SK-N-SH (cell line): ENCODE measurements around the gene PCSK5. TPM values are rescaled to one million over a fixed set of nuclear protein-coding genes. Genes with fewer than 3 reads are reported as not detected.

Experiments used
- CTCF ChIA-PET: fragments of 300-600, 350-600 bp; formaldehyde crosslinking; extraction: SDS; loops from one replicate; lab custom pipeline; 2021; lab: Yijun Ruan, JAX
- POLR2A ChIA-PET: fragments of 350-600 bp; sonication (Branson Sonifier 250); formaldehyde crosslinking; extraction: SDS; loops from one replicate; lab custom pipeline; 2020; ENCODE audit warnings: antibody characterized with exemption, inconsistent platforms; lab: Yijun Ruan, JAX
- DNase-seq: peaks from one replicate; pipeline ENCODE4 v3.0.0; 2012
- H2AFZ ChIP-seq: fragments of 200-600 bp; sonication (generic); 2 replicates; pipeline ENCODE4 v1.8.1; 2016; ENCODE audit warnings: antibody characterized with exemption, mild to moderate bottlenecking, low read depth
- H3F3A ChIP-seq: fragments of 200-600 bp; sonication (generic); replicated peaks from 2 replicates; pipeline ENCODE3; 2016; ENCODE audit warnings: antibody characterized with exemption, mild to moderate bottlenecking; ENCODE audit not compliant: insufficient read depth
- H3K27ac ChIP-seq, 2 experiments: fragments of 200-500 bp in 1 of 2; fragments of 200-600 bp in 1 of 2; sonication (Bioruptor generic) in 1 of 2; sonication (generic), shearing (Covaris generic) in 1 of 2; 2 replicates each; pipeline versions ENCODE4 v1.5.1 to v1.6.1; 2014 to 2016; ENCODE audit warnings: low read depth in 2 of 2, inconsistent platforms in 1 of 2, low read length in 1 of 2, mild to moderate bottlenecking in 1 of 2, mixed read lengths in 1 of 2
- H3K27me3 ChIP-seq: fragments of 200-600 bp; sonication (generic), shearing (Covaris generic); 2 replicates; pipeline ENCODE4 v1.6.1; 2016; ENCODE audit warnings: mixed run types; ENCODE audit not compliant: insufficient read depth
- H3K36me3 ChIP-seq, 2 experiments: fragments of 200-500 bp in 1 of 2; fragments of 200-600 bp in 1 of 2; sonication (Bioruptor generic) in 1 of 2; sonication (generic) in 1 of 2; replicated peaks in 1 of 2; 2 replicates each; pipeline versions ENCODE3 to v1.5.1; 2014 to 2016; ENCODE audit warnings: low read length in 1 of 2, mild to moderate bottlenecking in 1 of 2; ENCODE audit not compliant: insufficient read depth in 2 of 2, control insufficient read depth in 1 of 2
- H3K4me1 ChIP-seq, 2 experiments: fragments of 200-500 bp in 1 of 2; fragments of 200-600 bp in 1 of 2; sonication (Bioruptor generic) in 1 of 2; sonication (generic), shearing (Covaris generic) in 1 of 2; 2 replicates each; pipeline versions ENCODE4 v1.5.1 to v1.6.1; 2014 to 2016; ENCODE audit warnings: low read depth in 1 of 2, low read length in 1 of 2, mixed run types in 1 of 2; ENCODE audit not compliant: insufficient read depth in 2 of 2, control insufficient read depth in 1 of 2
- H3K4me2 ChIP-seq: fragments of 200-600 bp; sonication (generic), shearing (Covaris generic); 2 replicates; pipeline ENCODE4 v1.6.1; 2017; ENCODE audit warnings: mixed run types
- H3K4me3 ChIP-seq, 2 experiments: fragments of 200-500 bp in 1 of 2; fragments of 200-600 bp in 1 of 2; sonication (Bioruptor generic) in 1 of 2; sonication (generic), shearing (Covaris generic) in 1 of 2; 2 replicates each; pipeline versions ENCODE4 v1.5.1 to v1.8.1; 2014 to 2016; ENCODE audit warnings: low read depth in 2 of 2, inconsistent platforms in 1 of 2, low read length in 1 of 2, mild to moderate bottlenecking in 1 of 2, mixed read lengths in 1 of 2, moderate library complexity in 1 of 2
- H3K79me2 ChIP-seq: fragments of 200-600 bp; sonication (generic); 2 replicates; pipeline ENCODE4 v1.8.1; 2017; ENCODE audit warnings: mild to moderate bottlenecking; ENCODE audit not compliant: insufficient read depth
- H3K9ac ChIP-seq: fragments of 200-600 bp; sonication (generic); 2 replicates; pipeline ENCODE4 v1.6.1; 2017; ENCODE audit warnings: mixed run types
- H3K9me2 ChIP-seq: fragments of 200-600 bp; sonication (generic); 2 replicates; pipeline ENCODE4 v1.6.1; 2017; ENCODE audit warnings: mixed run types
- H3K9me3 ChIP-seq: fragments of 200-600 bp; sonication (generic); 2 replicates; pipeline ENCODE4 v1.6.1; 2017; ENCODE audit warnings: mixed run types, mild to moderate bottlenecking, moderate library complexity
- H4K20me1 ChIP-seq: fragments of 200-600 bp; sonication (generic); 2 replicates; pipeline ENCODE4 v1.6.1; 2017; ENCODE audit warnings: mild to moderate bottlenecking, mixed run types; ENCODE audit not compliant: insufficient read depth
- CTCF ChIP-seq: fragments of 200-600 bp; sonication (generic); IDR thresholded peaks from 2 replicates; pipeline ENCODE4 v1.6.1; 2017; ENCODE audit warnings: antibody characterized with exemption, mild to moderate bottlenecking, moderate library complexity
- ELF1 ChIP-seq: IDR thresholded peaks from 2 replicates; pipeline ENCODE4 v1.4.0; 2012
- EP300 ChIP-seq, 2 experiments: IDR thresholded peaks; 2 replicates each; pipeline versions ENCODE4 v1.4.0 to v1.6.1; 2012; ENCODE audit warnings: borderline replicate concordance in 1 of 2, low read depth in 1 of 2, low read length in 1 of 2
- EZH2phosphoT487 ChIP-seq: fragments of 200-600 bp; sonication (generic); IDR thresholded peaks from 2 replicates; pipeline ENCODE4 v1.6.1; 2017; ENCODE audit warnings: low read depth, mixed run types, mild to moderate bottlenecking, antibody characterized with exemption, moderate library complexity, borderline replicate concordance
- FOXJ3 ChIP-seq: sonication (generic); formaldehyde crosslinking; IDR thresholded peaks from 2 replicates; pipeline ENCODE4 v1.5.1; 2020; ENCODE audit warnings: mild to moderate bottlenecking, missing genetic modification reagents
- FOXM1 ChIP-seq: IDR thresholded peaks from 2 replicates; pipeline ENCODE4 v1.4.0; 2012; ENCODE audit warnings: low read depth, mild to moderate bottlenecking
- GABPA ChIP-seq: IDR thresholded peaks from 2 replicates; pipeline ENCODE4 v1.4.0; 2012; ENCODE audit warnings: low read depth, mild to moderate bottlenecking
- GATA2 ChIP-seq: sonication (generic); formaldehyde crosslinking; IDR thresholded peaks from 2 replicates; pipeline ENCODE4 v1.5.0; 2020; ENCODE audit warnings: mild to moderate bottlenecking, missing genetic modification reagents
- MEF2A ChIP-seq: IDR thresholded peaks from 2 replicates; pipeline ENCODE4 v1.4.0; 2012; ENCODE audit warnings: low read depth, borderline replicate concordance
- MXI1 ChIP-seq: IDR thresholded peaks from 2 replicates; pipeline ENCODE4 v1.6.1; 2012; ENCODE audit warnings: mild to moderate bottlenecking, low read depth, low read length, improper control_type of control experiment
- NFIC ChIP-seq: IDR thresholded peaks from 2 replicates; pipeline ENCODE4 v1.4.0; 2012; ENCODE audit warnings: borderline replicate concordance
- NRF1 ChIP-seq: IDR thresholded peaks from 2 replicates; pipeline ENCODE4 v1.6.1; 2012; ENCODE audit warnings: low read depth, mild to moderate bottlenecking, low read length
- PBX3 ChIP-seq: IDR thresholded peaks from 2 replicates; pipeline ENCODE4; 2012
- RCOR1 ChIP-seq: fragments of 150-350 bp; IDR thresholded peaks from 2 replicates; pipeline ENCODE4 v1.6.1; 2017; ENCODE audit warnings: antibody characterized with exemption, low read length
- SIN3A ChIP-seq: IDR thresholded peaks from 2 replicates; pipeline ENCODE4 v1.6.1; 2012; ENCODE audit warnings: low read depth, mild to moderate bottlenecking, low read length, moderate library complexity, borderline replicate concordance
- SMC3 ChIP-seq: IDR thresholded peaks from 2 replicates; pipeline ENCODE4 v1.6.1; 2012; ENCODE audit warnings: low read depth, low read length, improper control_type of control experiment
- TCF12 ChIP-seq: IDR thresholded peaks from 2 replicates; pipeline ENCODE4 v1.4.0; 2012
- TEAD4 ChIP-seq: IDR thresholded peaks from 2 replicates; pipeline ENCODE4 v1.4.0; 2012; ENCODE audit warnings: mild to moderate bottlenecking, borderline replicate concordance; ENCODE audit not compliant: insufficient read depth
- YY1 ChIP-seq: IDR thresholded peaks from 2 replicates; pipeline ENCODE4 v1.4.0; 2012; ENCODE audit warnings: low read depth, mild to moderate bottlenecking
- ZBTB33 ChIP-seq: IDR thresholded peaks from 2 replicates; pipeline ENCODE4 v1.4.0; 2012; ENCODE audit warnings: low read depth, borderline replicate concordance
- WGBS: methylation state at CpG from one replicate; pipeline ENCODE4 v1.1.6; 2017; ENCODE audit warnings: low lambda C conversion rate; 5-methylcytosine and 5-hydroxymethylcytosine counted together
- polyA plus RNA-seq, 3 experiments: library from polyadenylated mRNA; depleted of rRNA; stranded (reverse); fragments of >200 nt; gene quantifications; 2 replicates each; pipeline ENCODE4 v1.2.3, GENCODE V29; 2012

Gene PCSK5
- polyA plus RNA-seq, 1 of the 3 experiments (the other 2 are of a cell fraction), result 0.08 TPM

GRCh38 chr9:76333388-76333787, 442.9 kb downstream of the PCSK5 start:
- no peaks in the 10 kb centered on the region for H4K20me1 ChIP-seq
- H2AFZ ChIP-seq, result no peak overlapping the region
- no peak for DNase-seq
- no peak overlapping the region for H3K9ac ChIP-seq
- ChIA-PET POLR2A (no interaction called here), CTCF (no interaction called here)
- no peak for TF ChIP-seq PBX3
- no peak for TF ChIP-seq NRF1
- no peak for TF ChIP-seq ZBTB33
- no peak for TF ChIP-seq CTCF
- TF ChIP-seq EP300 (IDR thresholded peaks at IDR 0.05; ENCODE audit: borderline replicate concordance in 1 of 2, low read depth in 1 of 2, low read length in 1 of 2), result no peak
- no peak for TF ChIP-seq MXI1
- no peak for TF ChIP-seq TCF12
- no peak for TF ChIP-seq SMC3
- TF ChIP-seq FOXM1, result no peak
- no peak for TF ChIP-seq GATA2 (CRISPR knock-in tag)
- TF ChIP-seq EZH2phosphoT487, result no peak
- no peak for TF ChIP-seq TEAD4
- TF ChIP-seq NFIC, result no peak
- TF ChIP-seq YY1, result no peak
- H3K4me1 ChIP-seq, result no peaks in the 10 kb centered on the region
- no peaks in the 10 kb centered on the region for H3F3A ChIP-seq
- no peak overlapping the region for H3K27ac ChIP-seq
- no peaks in the 10 kb centered on the region for H3K79me2 ChIP-seq
- H3K36me3 ChIP-seq, result no peaks in the 10 kb centered on the region
- no peaks in the 10 kb centered on the region for H3K9me3 ChIP-seq
- WGBS, result 11% methylated on average over 3 of the region's 3 CpGs
- no peaks in the 10 kb centered on the region for H3K9me2 ChIP-seq
- H3K27me3 ChIP-seq, result peaks cover 49% of the 10 kb centered on the region; the same call in 1 of the 2 replicates
- H3K4me2 ChIP-seq, result no peak overlapping the region
- no peak overlapping the region for H3K4me3 ChIP-seq

GRCh38 chr9:76333964-76334363, 443.5 kb downstream of the PCSK5 start:
- Histone ChIP-seq H2AFZ (no peak overlapping the region), H3K36me3 (no peaks in the 10 kb centered on the region), H3K27me3 (peaks cover 44% of the 10 kb centered on the region; the same call in 1 of the 2 replicates), H4K20me1 (no peaks in the 10 kb centered on the region), H3K4me1 (no peaks in the 10 kb centered on the region), H3F3A (no peaks in the 10 kb centered on the region), H3K9me3 (no peaks in the 10 kb centered on the region), H3K27ac (no peak overlapping the region), H3K4me2 (no peak overlapping the region), H3K9me2 (no peaks in the 10 kb centered on the region), H3K79me2 (no peaks in the 10 kb centered on the region), H3K4me3 (no peak overlapping the region), H3K9ac (no peak overlapping the region)
- 14% methylated on average over 7 of the region's 7 CpGs for WGBS
- ChIA-PET CTCF (no interaction called here), POLR2A (no interaction called here)
- no peak for DNase-seq
- no peak for TF ChIP-seq MEF2A
- TF ChIP-seq SIN3A, result no peak
- no peak for TF ChIP-seq ELF1
- TF ChIP-seq RCOR1, result no peak
- no peak for TF ChIP-seq FOXM1
- no peak for TF ChIP-seq FOXJ3 (CRISPR knock-in tag)
- no peak for TF ChIP-seq PBX3
- TF ChIP-seq GABPA, result no peak
- no peak for TF ChIP-seq CTCF
